GM12878 (cell line): Measurements from ENCODE around the gene GAL3ST2. TPM values are rescaled to one million over a fixed set of nuclear protein-coding genes. Genes with fewer than 3 reads are reported as not detected.

Experiments
- ATAC-seq: fragments of 200-7000 bp; cut with Tn5 transposase; 3 replicates; pipeline ENCODE4 v1.9.1; 2020; ENCODE audit warnings: mild to moderate bottlenecking, moderate library complexity
- BruUV-seq: library from RNA; stranded (reverse); fragments of 400-500 nt; replicated peaks from 2 replicates; lab custom pipeline; 2021; lab: Mats Ljungman, UMichigan
- CTCF ChIA-PET: fragments of 300-600 bp; sonication (Branson Sonifier 250); formaldehyde crosslinking; extraction: SDS; loops from one replicate; lab custom pipeline; 2021; ENCODE audit warnings: inconsistent platforms; lab: Yijun Ruan, JAX
- POLR2A ChIA-PET: fragments of 350-600 bp; formaldehyde crosslinking; extraction: SDS; loops from one replicate; lab custom pipeline; 2021; ENCODE audit warnings: inconsistent platforms; lab: Charles Lee
- RAD21 ChIA-PET: fragments of 300-600 bp; sonication (Branson Sonifier 250); formaldehyde crosslinking; loops from one replicate; lab custom pipeline; 2023; ENCODE audit warnings: antibody characterized with exemption; ENCODE audit not compliant: unreplicated experiment; lab: Charles Lee
- SMC1A ChIA-PET: fragments of 300-600 bp; sonication (Branson Sonifier 250); formaldehyde crosslinking; loops from one replicate; lab custom pipeline; 2023; ENCODE audit not compliant: unreplicated experiment, uncharacterized antibody; lab: Charles Lee
- DNase-seq: peaks from one replicate; pipeline ENCODE4 v3.0.0-alpha.2; 2011; ENCODE audit warnings: low read depth, low spot score
- FAIRE-seq: peaks from 3 replicates; lab custom pipeline; 2011; peaks lifted over from hg19 to GRCh38; lab: Jason Lieb, UNC
- H2AFZ ChIP-seq: 2 replicates; pipeline ENCODE4 v1.6.0; 2011; ENCODE audit warnings: low read depth, low read length, control low read depth; ENCODE audit not compliant: control insufficient read depth
- H3K27ac ChIP-seq: 2 replicates; pipeline ENCODE4 v1.5.1; 2011; ENCODE audit warnings: control low read depth; ENCODE audit not compliant: control insufficient read depth, insufficient read depth
- H3K27me3 ChIP-seq, 2 experiments: replicated peaks in 1 of 2; 2 replicates each; pipeline versions ENCODE4 v1.6.0 to v1.6.1; 2011; ENCODE audit warnings: low read length in 1 of 2; ENCODE audit not compliant: control insufficient read depth in 2 of 2, insufficient read depth in 2 of 2
- H3K36me3 ChIP-seq, 2 experiments: 2 replicates each; pipeline ENCODE4 v1.5.1; 2011; ENCODE audit warnings: low read length in 1 of 2; ENCODE audit not compliant: control insufficient read depth in 2 of 2, insufficient read depth in 2 of 2
- H3K4me1 ChIP-seq: 2 replicates; pipeline ENCODE4 v1.6.1; 2011; ENCODE audit warnings: mild to moderate bottlenecking, low read length, moderate library complexity, mixed read lengths; ENCODE audit not compliant: control insufficient read depth, insufficient read depth
- H3K4me2 ChIP-seq: 2 replicates; pipeline ENCODE4 v1.6.0; 2011; ENCODE audit warnings: control low read depth; ENCODE audit not compliant: control insufficient read depth, insufficient read depth
- H3K4me3 ChIP-seq: fragments of 200-600 bp; sonication (generic); 2 replicates; pipeline ENCODE4 v1.5.1; 2016
- H3K79me2 ChIP-seq: 2 replicates; pipeline ENCODE4 v1.6.0; 2011; ENCODE audit warnings: low read length; ENCODE audit not compliant: control insufficient read depth, insufficient read depth
- H3K9ac ChIP-seq: 2 replicates; pipeline ENCODE4 v1.8.0; 2011; ENCODE audit warnings: low read length, control low read depth, mixed read lengths; ENCODE audit not compliant: control insufficient read depth, insufficient read depth
- H3K9me3 ChIP-seq: replicated peaks from 3 replicates; pipeline ENCODE4 v1.5.1; 2011; ENCODE audit warnings: mild to moderate bottlenecking, low read length; ENCODE audit not compliant: control insufficient read depth, insufficient read depth
- H4K20me1 ChIP-seq: 2 replicates; pipeline ENCODE4 v1.6.0; 2011; ENCODE audit not compliant: control insufficient read depth, insufficient read depth
- RCOR1 ChIP-seq: conservative IDR thresholded peaks from 2 replicates; pipeline ENCODE4 v1.6.1; 2012; ENCODE audit warnings: low read depth, low read length, improper control_type of control experiment
- TARDBP ChIP-seq: IDR thresholded peaks from 2 replicates; pipeline ENCODE4 v1.6.1; 2016; ENCODE audit warnings: borderline replicate concordance
- ZNF24 ChIP-seq: fragments of 450-650 bp; IDR thresholded peaks from 2 replicates; pipeline ENCODE4 v1.6.1; 2017; ENCODE audit warnings: antibody characterized with exemption, mild to moderate bottlenecking
- WGBS: methylation state at CpG from one replicate; pipeline ENCODE4 v1.1.6; 2016; ENCODE audit warnings: low lambda C conversion rate; ENCODE audit not compliant: insufficient replicate concordance, insufficient coverage; ENCODE audit errors: missing lambda C conversion rate; 5-methylcytosine and 5-hydroxymethylcytosine counted together
- in situ Hi-C: fragments of 300-500 bp; cut with MboI; formaldehyde crosslinking; loops from 9 replicates; pipeline ENCODE4 v1.14.3; 2018; ENCODE audit warnings: mixed read lengths
- intact Hi-C: fragments of 100-400 bp; cut with micrococcal nuclease; formaldehyde crosslinking; loops from one replicate; pipeline ENCODE4 v1.14.2; 2022; ENCODE audit not compliant: unreplicated experiment
- polyA plus RNA-seq, 11 experiments: library from polyadenylated mRNA; depleted of rRNA in 4 of 11; unstranded in 6 of 11; stranded (reverse) in 5 of 11; fragments of >200 nt; fragmentation: Nextera tagmentation in 4 of 11; fragmentation: Illumina TruSeq in 1 of 11; extraction: Ambion mirVana in 4 of 11; extraction: Trizol in 1 of 11; gene quantifications; 1 replicate in 1 of 11; 2 replicates in 10 of 11; pipeline versions ENCODE4 v1.2.1 to v1.2.3, GENCODE V29; 2011 to 2016; ENCODE audit warnings: inconsistent platforms in 2 of 11, missing spikeins in 2 of 11, low read depth in 1 of 11
- total RNA-seq, 4 experiments: library from RNA; depleted of rRNA in 3 of 4; stranded (reverse); fragments of >200 nt in 3 of 4; fragmentation: Illumina TruSeq in 1 of 4; extraction: Trizol in 1 of 4; gene quantifications; 2 replicates each; pipeline versions ENCODE4 v1.2.1 to v1.2.3, GENCODE V29; 2013 to 2021
- TF ChIP-seq, protein P1 (sequence below): fragments of 450-650 bp; IDR thresholded peaks from 2 replicates; pipeline ENCODE4 v1.6.1; 2017; ENCODE audit warnings: mild to moderate bottlenecking
- TF ChIP-seq, protein P2 (sequence below): IDR thresholded peaks from 2 replicates; pipeline ENCODE4 v1.6.1; 2011; ENCODE audit warnings: borderline replicate concordance, low read depth, mild to moderate bottlenecking, moderate library complexity, mixed read lengths, low read length; ENCODE audit not compliant: insufficient read depth; ENCODE audit errors: extremely low read length

Gene GAL3ST2
- total and polyA plus RNA-seq, 10 of the 15 experiments (the other 5 are each of a cell fraction or from before 2014, with no cell fraction given) = 0.09 to 0.36 (median 0.11) TPM; not detected in 7

GRCh38 chr2:241764275-241765241 lies 12.1 kb upstream of the GAL3ST2 start:
- POLR2A ChIA-PET = no interaction called here
- Histone ChIP-seq H3K27ac (no peak overlapping the region), H3K9me3 (no peaks in the 10 kb centered on the region), H3K4me3 (no peak overlapping the region), H4K20me1 (no peaks in the 10 kb centered on the region), H3K4me1 (peaks cover 11% of the 10 kb centered on the region), H3K79me2 (no peaks in the 10 kb centered on the region), H2AFZ (no peak overlapping the region), H3K27me3 (no peaks in the 10 kb centered on the region), H3K4me2 (no peak overlapping the region), H3K9ac (no peak overlapping the region), H3K36me3 (peaks cover 5 to 9% of the 10 kb centered on the region in 2 experiments; a peak in 3 of 4 replicates)
- BruUV-seq = no TSS peak
- WGBS = 90% methylated on average over 27 of the region's 27 CpGs
- FAIRE-seq (no peak), ATAC-seq (no peak), DNase-seq (no peak)
- RAD21 ChIA-PET = interaction anchor here (1.0 kb wide), 1 partner anchor 23 kb away, joined by 3 read pairs; no protein-coding TSS in a partner anchor
- CTCF ChIA-PET = interaction anchor here (0.9 to 1.5 kb wide), 2 partner anchors 8 to 30 kb away, joined by 4 to 5 read pairs; partner anchors contain the start of gene D2HGDH
- in situ Hi-C loops (no loop called here), intact Hi-C loops (no loop called here)
- SMC1A ChIA-PET = interaction anchor here (0.6 kb wide), 1 partner anchor 665 kb away, joined by 3 read pairs; no protein-coding TSS in a partner anchor
- TF ChIP-seq ZNF24 (no peak), TARDBP (no peak), RCOR1 (no peak)
- TF ChIP-seq, protein P1, sequence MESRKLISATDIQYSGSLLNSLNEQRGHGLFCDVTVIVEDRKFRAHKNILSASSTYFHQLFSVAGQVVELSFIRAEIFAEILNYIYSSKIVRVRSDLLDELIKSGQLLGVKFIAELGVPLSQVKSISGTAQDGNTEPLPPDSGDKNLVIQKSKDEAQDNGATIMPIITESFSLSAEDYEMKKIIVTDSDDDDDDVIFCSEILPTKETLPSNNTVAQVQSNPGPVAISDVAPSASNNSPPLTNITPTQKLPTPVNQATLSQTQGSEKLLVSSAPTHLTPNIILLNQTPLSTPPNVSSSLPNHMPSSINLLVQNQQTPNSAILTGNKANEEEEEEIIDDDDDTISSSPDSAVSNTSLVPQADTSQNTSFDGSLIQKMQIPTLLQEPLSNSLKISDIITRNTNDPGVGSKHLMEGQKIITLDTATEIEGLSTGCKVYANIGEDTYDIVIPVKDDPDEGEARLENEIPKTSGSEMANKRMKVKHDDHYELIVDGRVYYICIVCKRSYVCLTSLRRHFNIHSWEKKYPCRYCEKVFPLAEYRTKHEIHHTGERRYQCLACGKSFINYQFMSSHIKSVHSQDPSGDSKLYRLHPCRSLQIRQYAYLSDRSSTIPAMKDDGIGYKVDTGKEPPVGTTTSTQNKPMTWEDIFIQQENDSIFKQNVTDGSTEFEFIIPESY = no peak
- TF ChIP-seq, protein P2, sequence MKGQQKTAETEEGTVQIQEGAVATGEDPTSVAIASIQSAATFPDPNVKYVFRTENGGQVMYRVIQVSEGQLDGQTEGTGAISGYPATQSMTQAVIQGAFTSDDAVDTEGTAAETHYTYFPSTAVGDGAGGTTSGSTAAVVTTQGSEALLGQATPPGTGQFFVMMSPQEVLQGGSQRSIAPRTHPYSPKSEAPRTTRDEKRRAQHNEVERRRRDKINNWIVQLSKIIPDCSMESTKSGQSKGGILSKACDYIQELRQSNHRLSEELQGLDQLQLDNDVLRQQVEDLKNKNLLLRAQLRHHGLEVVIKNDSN = no peak
